SH-SY5Y (cell line): ENCODE data around the gene ZNF365.

Experiments used
- GATA2 ChIP-seq: IDR thresholded peaks from 2 replicates; pipeline ENCODE4 v1.6.1; 2011; ENCODE audit warnings: mild to moderate bottlenecking, low read depth, low read length
- GATA3 ChIP-seq: IDR thresholded peaks from 2 replicates; pipeline ENCODE4 v1.6.1; 2011; ENCODE audit warnings: low read depth, mild to moderate bottlenecking, low read length, moderate library complexity

DNA sequence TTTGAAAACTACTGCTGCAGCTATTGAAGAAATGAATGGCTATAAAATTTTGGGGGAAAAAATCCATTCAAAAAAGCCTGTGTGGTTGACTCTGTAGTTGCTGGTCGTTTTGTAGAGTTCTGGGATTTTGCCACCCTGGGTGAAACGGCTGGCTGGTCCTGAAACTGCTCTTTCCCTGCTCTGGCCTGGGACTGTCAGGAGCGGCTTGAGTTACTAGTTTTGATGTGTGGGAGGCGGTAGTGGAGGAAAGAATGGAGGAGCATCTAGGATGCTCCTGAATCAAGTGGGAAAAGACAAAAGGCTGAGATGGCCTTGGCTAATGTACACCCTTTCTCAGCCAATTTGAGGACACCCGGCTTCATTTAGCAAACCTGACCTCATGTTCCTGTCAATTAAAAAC is 72.5 kb downstream of the ZNF365 start:
- no peak for TF ChIP-seq GATA2
- TF ChIP-seq GATA3, result no peak
